C4-2B (cell line): ENCODE results near the gene PTMA.

Source experiments
- H3K27ac ChIP-seq: fragments of 450-650 bp; 2 replicates; pipeline ENCODE4 v1.5.1; 2017
- CTCF ChIP-seq: fragments of 450-650 bp; conservative IDR thresholded peaks from 2 replicates; pipeline ENCODE4 v1.5.1; 2017; ENCODE audit warnings: mild to moderate bottlenecking
- ZFX ChIP-seq: fragments of 450-650 bp; IDR thresholded peaks from 2 replicates; pipeline ENCODE4 v1.6.1; 2017

The PTMA gene

GRCh38 chr2:231708773-231709635, 679 bp downstream of the PTMA start:
- H3K27ac ChIP-seq = peak overlapping the region; percentile 98
- TF ChIP-seq ZFX (no peak), CTCF (no peak)

GRCh38 chr2:231709636-231709980, 1.3 kb downstream of the PTMA start:
- TF ChIP-seq ZFX = no peak

GRCh38 chr2:231709981-231710798, 1.9 kb downstream of the PTMA start:
- TF ChIP-seq CTCF (peak; percentile 93), ZFX (peak; percentile 46; the same call in 1 of the 2 replicates)
- peak overlapping the region; percentile 98 for H3K27ac ChIP-seq

More at GRCh38 chr2:231709636-231709980, 1.3 kb downstream of the PTMA start:
- peak overlapping the region; percentile 98 for H3K27ac ChIP-seq

- peak overlapping the region; percentile 98 for H3K27ac ChIP-seq
- TF ChIP-seq CTCF = peak; percentile 16; the same call in 1 of the 2 replicates
- no peak for TF ChIP-seq ZFX
Observed at GRCh38 chr2:231710799-231711676, 2.7 kb downstream of the PTMA start.

- TF ChIP-seq CTCF (no peak), ZFX (no peak)
- peak overlapping the region; percentile 98 for H3K27ac ChIP-seq
Observed at GRCh38 chr2:231711677-231712450, 3.5 kb downstream of the PTMA start.

GRCh38 chr2:231712451-231713021, 4.2 kb downstream of the PTMA start:
- H3K27ac ChIP-seq = peak overlapping the region; percentile 98

GRCh38 chr2:231713406-231713729, 5.0 kb downstream of the PTMA start:
- H3K27ac ChIP-seq = peak overlapping the region; percentile 46
